NCI-H128 (cell line): Measurements from ENCODE around the gene ARHGAP26.

Source experiments
- DNase-seq: peaks from one replicate; lab custom pipeline; 2025; ENCODE audit not compliant: unreplicated experiment; lab: John Stamatoyannopoulos, UW

ARHGAP26 gene

DNA sequence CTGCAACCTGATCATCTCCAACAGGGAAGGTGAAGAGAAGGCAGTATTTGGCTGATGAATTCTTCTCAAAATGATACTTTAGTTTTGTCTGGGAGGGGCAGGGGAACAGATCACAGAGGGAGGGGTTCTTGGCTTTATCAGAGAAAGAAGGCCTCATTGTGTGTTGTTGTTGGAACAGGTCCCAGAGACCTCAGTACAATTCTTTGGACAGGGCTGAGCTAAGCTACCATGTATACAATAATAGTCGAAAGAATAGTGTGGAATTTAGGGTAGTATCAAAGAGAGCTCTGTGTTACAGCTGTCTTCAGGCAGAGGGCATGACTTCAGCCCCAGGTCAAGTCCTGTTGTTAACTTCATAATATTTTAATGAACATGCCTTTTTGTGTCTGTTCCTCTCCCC lies 39.9 kb downstream of the ARHGAP26 start:
- no peak for DNase-seq

DNA sequence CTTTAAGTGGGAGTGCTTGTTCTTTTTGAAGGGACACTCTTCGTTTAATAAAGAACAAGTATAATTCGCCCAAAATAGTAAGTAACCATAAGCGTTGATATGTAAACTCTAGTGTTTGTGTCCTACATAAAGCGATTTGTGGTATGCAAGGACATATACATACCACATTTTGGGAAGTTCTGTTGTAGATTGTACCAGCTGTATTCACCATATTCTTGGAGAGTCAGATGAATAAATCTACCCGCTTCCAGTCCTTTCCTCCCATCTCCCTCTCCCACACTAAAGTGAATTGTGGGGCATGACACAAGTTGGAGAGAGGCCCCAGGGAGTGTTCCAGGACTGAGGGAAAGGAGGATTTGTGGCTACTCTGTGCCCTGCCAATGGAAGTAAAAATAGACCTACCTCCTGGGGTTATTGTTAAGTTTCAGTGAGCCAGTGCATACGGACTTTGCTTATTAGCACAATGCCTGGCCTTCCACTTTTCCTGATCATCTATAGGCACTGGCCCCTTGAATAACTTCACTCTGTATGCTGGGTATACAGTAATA lies 40.6 kb downstream of the ARHGAP26 start:
- no peak for DNase-seq

GRCh38 chr5:142811866-142812557 lies 41.8 kb downstream of the ARHGAP26 start:
- no peak for DNase-seq

DNA sequence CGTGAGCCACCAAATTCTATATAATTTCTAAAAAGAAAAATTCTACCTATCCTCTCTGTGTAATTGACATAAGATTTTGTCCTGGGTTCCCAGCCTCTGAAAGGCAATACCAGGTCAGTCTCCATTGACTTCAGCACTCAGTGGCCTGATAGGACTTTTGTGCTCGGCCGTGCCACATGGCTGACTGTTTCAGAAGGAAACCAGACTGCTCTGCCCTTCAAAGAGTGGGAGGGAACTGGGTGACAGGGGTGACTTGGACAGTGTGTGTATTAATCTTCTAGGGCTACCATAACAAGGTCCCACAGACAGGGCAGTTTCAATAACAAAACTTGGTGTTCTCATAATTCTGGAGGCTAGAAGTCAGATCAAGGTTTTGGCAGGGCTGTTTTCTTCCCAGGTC lies 43.0 kb downstream of the ARHGAP26 start:
- no peak for DNase-seq

DNA sequence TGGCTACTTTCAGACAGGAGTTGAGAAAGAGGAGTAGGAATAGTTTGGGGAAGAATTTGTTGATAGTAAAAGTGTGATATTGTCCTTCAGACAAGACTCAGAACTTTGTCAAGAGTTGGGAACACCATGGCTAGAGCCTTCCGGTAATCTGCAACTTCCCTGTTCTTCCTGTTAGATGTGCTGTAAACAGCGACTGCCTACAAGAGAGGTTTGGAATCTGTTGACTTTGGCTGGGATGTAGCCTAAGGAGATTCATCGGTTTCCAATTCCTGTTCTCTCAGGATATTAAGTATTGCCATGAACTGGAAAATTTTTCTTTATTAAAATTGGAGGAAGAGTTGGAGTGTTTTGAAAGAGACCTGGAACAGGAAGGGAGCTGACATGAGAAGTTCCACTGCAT lies 43.9 kb downstream of the ARHGAP26 start:
- no peak for DNase-seq

- DNase-seq: no peak
These were observed 45.3 kb downstream of the ARHGAP26 start for GRCh38 chr5:142815469-142815868.

DNA sequence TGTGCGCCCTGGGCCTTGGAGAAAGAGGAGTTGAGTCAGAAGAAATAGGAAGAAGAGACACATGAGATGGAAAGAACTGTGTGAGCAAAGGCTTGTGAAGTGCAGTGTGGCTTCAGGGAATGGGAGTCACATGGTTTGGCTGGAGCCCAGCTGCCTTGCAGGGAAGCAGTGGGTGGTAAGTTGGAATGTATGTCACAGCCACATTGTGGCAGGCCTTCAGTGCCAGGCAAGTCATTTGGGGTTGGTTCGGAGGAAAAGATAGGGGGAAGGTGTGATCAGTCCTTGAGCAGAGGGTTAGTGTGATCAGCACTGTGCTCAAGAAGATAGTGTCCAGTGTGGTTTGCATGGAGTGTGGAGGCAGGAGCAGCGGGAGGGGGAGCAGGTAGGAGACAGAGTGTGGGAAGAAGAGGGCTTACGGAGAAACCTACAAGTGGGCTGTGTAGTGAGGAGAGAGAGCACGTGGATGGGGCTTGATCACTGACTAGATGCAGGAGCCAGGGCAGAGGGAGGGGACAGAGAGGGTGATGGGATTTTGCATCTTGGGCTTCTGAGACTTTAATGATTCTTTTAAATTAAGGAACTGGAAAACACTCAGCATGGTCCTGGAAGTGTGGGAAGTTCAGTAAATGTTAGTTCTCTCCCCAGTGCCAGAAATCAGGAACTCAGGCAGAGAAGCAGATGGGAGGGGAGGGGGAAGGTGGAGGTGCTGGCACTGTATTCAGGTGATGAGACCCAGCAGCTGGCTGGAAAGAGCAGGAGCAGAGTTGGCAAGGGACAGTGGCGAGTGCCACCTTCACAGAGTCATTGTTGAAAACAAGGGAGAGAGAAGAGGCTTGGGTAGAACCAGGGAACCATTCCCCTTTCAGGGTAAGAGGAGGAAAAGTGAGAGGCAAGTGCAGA lies 46.6 kb downstream of the ARHGAP26 start:
- no peak for DNase-seq

DNA sequence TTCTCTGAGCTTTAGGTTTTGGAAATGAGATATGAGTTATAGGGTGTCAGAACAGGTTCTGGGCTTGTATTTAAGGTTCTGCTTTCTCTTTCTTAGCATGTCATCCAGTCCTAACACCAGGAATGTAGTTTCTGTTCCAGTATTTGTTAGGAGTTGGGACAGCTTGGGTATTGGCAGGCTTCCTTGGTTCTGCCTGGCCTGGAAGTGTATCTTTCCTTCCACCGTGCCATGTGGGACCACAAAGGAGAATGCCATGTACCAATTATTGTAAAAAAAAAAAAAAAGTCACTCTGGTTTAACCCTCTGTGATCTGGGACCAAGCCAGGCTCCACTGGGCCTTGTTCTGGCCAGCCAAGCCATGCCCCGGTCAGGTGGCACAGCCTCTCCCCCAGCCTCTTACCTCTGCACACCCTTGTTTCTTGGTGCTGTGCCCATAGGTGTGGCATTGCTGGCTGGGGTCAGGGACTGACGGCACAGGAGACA lies 47.8 kb downstream of the ARHGAP26 start:
- no peak for DNase-seq

DNA sequence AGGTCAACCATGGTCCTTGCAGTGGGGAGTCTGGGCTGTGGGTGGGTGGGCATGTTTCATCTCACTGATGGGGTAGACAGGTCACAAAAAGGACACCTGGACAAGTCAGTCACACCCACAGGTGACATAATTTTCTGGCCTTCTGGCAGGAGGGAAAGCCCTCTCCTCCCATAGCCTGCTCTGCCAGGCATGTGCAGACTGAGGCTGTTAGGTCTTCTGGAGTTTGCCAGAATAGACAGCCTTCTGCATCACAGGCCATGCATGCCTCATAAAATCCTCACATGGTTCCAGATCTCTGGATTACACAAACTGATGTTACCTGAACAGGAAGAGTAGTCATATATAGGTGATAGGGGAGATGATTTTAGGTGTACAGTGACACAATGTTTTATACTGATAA lies 49.1 kb downstream of the ARHGAP26 start:
- no peak for DNase-seq

DNA sequence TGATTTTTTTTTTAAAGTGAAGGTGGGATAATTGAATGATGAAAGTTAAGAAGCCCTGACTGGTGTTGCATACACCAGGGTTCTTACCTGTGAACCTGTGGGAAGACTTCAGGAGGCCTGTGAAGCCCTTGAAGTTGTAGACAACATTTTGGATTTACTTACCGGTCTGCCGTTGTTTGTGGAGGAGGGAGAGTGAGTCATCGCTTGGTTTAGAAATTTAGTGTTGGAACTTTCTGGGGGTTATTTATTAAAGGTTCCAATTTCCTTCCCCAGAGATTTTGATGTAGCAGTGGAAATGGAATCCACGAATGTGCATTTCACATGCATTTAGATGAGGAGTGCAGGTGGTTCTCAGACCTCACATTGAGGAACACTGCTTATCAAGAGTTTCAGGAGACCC lies 49.6 kb downstream of the ARHGAP26 start:
- no peak for DNase-seq

DNA sequence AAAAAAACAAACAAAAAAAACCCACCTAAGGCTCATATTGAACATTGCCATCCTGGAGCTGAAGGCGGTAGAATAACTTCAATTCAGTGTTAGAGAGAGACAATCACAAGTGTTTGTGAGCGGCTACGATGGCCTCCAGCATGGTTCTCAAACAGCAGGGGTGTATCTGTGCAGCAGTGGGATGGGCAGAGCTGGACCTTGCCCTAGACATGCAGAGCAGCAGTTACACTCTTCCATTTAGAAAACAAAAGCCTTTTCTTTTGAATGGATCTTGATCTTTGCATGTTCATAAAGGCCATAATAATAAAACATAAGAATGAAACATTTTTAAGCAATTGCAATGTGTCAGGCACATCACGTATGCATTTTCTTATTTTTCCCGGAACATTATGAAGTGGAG lies 50.3 kb downstream of the ARHGAP26 start:
- DNase-seq: no peak

DNA sequence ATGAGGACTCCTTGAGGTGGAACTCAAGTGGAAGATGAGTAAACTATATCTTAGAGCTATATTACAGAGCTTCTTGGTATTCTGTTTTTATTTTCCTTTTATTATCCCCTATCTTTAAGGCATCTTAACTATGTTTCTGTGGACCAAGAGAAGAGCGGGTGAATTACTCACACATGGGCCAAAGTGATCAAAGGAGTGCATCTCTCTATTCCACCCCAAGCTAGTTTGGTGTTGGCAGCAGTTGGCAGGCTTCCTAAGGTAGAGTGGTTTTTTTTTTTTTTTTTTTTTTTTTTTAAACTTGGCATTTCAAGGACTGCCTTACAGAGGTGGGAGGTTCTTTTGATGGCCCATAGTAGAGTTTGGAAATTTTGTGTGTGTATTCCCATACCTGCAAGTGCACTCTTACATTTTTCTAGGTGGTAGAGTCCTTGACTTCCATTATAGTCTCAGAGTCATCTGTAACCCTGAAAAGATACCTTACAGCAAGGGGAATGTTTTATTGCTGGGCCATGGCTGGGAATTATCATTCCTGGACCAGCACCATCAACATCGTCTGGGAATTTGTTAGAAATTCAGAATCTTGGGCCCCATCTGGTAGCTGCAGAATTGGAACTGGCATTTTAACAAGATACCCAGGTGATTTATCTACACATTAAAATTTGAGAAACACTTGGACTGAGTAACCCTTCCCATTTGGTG lies 51.0 kb downstream of the ARHGAP26 start:
- no peak for DNase-seq

DNA sequence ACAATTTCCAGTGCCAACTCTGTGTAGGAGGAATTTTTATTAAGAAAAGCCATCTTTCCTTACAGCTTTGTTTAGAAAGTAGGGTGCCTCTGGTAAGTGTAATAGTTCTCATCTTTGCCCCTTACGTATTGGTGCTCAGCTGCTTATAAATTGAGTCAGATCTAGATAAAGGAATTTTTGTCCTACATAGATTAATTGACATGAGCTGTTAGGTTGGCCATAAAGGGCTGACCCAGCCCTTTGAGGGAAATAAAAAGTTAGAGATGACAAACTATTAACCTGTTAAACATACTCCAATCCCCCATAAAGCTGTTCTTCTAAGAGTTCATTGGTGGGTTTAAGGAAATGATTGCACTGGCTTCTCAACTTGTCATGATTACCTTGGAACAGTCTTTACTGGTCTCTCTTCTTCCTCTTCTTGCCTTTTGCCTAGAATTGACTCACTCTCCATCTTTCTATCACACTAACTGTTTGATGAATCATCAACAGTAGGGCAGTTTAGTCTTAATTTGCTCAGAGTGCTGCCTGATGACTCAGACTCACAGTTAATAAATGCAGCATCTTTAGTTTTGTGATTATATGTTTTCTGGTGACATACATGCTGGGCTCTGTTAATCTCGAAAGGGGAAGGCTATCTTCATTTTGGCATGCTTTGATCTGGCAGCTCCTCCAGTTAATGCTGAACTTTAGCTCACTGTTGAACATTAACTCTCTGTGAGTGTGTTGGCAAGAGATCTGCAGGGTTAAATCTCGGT lies 51.7 kb downstream of the ARHGAP26 start:
- DNase-seq: no peak

DNA sequence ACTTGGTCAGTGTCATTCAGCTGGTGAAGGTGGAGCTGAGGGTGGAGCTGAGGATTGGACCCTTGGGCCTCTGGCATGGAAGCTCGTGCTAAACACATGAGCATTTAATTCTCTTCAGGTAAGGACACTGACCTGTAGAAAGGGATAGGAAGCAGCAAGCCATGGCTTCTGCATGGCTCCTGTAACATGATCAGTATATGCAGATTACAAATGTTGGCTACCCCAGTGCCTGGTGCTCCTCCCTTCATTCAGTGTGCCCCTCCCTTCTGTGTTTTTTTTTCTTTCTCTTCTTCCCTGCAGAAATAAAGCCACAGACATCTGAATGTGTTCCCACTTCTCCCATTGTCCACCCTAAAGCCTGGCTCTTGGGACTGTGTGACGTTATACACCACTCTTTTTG lies 52.9 kb downstream of the ARHGAP26 start:
- no peak for DNase-seq

GRCh38 chr5:142823806-142824205 lies 53.6 kb downstream of the ARHGAP26 start:
- DNase-seq: no peak

GRCh38 chr5:142824391-142824790 lies 54.2 kb downstream of the ARHGAP26 start:
- no peak for DNase-seq

DNA sequence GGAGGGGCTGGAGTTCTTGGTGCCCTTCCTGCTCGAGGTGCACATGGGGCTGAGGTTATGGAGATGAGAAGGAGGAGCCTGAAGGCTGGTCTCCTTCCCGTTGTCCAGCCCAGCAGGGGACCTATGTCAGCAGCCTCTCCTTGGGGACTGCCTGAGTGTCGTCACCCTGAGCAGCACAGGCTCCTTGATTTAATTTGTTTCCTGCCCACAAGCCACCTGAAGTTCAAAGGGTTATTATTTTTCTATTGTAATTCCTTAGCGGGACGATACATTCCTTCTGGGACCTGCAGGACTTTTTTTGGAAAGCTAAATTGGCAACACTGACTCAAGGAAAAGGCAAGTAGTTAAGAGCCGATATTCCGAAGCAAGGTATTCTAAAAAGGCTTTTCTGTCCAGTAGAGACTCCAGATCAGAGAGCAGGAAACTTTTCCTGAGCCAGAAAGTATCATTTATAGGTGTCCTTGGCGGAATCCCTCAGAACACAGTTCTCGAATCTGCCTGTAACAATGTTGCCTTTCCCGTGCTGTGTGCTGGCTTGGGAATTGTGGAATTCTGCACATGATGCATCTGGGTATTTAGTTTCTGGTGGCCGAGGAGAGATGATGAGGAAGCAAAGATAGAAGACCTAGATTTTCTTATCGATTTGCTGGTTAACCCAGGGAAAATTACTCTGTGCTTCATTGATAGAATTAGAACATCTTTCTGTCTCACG lies 55.4 kb downstream of the ARHGAP26 start:
- no peak for DNase-seq

DNA sequence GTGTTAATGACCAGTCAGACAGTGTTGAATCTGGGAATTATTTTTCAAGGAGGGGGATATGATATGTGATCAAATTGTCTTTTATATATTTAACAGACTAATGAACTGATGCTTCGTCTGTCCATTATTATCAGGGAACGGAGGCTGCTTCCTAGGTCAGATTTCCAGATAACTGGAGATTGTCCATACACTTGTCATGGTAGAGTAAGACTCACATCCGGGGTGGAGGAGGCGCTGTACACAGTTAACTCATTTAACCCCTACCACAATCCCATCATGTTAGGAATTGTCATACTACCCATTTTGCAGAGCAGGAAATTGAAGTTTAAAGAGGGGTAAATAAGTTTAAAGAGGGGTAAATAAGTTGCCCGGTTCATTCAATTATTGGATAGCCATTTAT lies 55.9 kb downstream of the ARHGAP26 start:
- DNase-seq: no peak

- no peak for DNase-seq
These were observed 56.7 kb downstream of the ARHGAP26 start for GRCh38 chr5:142826741-142827492.
